NCI-H1105 treated with DMSO at 0.1 percent for 48 hours (cell line): ENCODE results near the gene DHRS2.

Experiments used
- DNase-seq: peaks from one replicate; lab custom pipeline; 2025; lab: John Stamatoyannopoulos, UW

The DHRS2 gene

DNA sequence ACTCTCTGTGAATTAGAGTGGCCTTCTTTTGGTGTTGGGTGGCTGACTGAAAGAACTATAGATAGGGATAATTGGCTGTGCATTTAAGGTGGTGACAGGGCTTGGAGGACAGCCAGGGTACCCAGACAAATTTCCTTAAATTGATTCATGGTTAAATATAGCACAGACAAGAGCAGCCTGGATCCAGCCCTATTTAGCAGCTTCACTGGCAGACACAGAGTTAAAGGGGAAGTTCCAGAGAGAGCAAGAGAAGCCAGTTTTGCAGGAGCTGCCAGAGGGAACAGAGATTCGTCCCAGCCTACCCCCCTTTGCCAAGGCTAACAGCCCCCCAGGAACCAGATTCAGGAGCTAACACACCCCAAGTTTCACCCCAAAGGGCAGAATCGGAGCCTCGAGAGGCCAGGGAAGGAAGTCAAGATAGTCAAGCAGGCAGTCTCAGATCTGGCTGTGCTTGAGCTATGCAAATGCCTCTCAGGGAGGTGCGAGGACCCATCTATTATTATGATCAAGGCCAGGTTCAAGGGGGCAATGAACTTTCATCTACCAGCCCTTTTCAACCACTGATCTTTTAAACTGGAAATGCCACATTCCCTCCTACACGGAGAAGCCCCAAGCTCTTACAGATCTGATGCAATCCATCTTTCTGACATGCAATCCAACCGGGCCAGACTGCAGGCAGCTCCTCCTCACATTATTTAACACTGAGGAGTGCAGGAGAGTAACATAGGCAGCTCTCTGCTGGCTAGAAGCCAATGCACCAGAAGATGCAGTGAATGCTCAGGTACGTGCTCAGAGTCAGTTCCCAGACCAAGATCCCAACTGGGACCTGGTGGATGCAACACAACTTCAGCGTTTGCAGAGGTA lies 58.2 kb downstream of the DHRS2 start:
- DNase-seq = no peak
